ENCODE data around the gene MRTFB.

The MRTFB gene

GRCh38 chr16:14087590-14088154 lies 16.6 kb downstream of the MRTFB start:
- no peak overlapping the region for H3K27ac ChIP-seq (ENCODE audit: low read length)
- TF ChIP-seq EZH2 (optimal IDR thresholded peaks at IDR 0.05; ENCODE audit: low read depth, low read length) (no peak), CTCF (IDR thresholded peaks at IDR 0.05; ENCODE audit: low read length) (no peak), EZH2phosphoT487 (IDR thresholded peaks at IDR 0.05; ENCODE audit: low read length) (no peak)
- H3F3A ChIP-seq (ENCODE audit: insufficient read depth, low read length), result no peaks in the 10 kb centered on the region
- no peak overlapping the region for H2AFZ ChIP-seq (ENCODE audit: low read length)
- no peaks in the 10 kb centered on the region for H3K4me1 ChIP-seq (ENCODE audit: low read length)
- H3K9ac ChIP-seq (ENCODE audit: low read length), result no peak overlapping the region
- no peak overlapping the region for H3K4me3 ChIP-seq (ENCODE audit: low read length)
- no peaks in the 10 kb centered on the region for H3K27me3 ChIP-seq (replicated peaks; ENCODE audit: insufficient read depth, low read length)
- H3K36me3 ChIP-seq (replicated peaks; ENCODE audit: insufficient read depth, low read length), result no peaks in the 10 kb centered on the region
- no peak for DNase-seq
- H4K20me1 ChIP-seq (ENCODE audit: insufficient read depth, low read length), result no peaks in the 10 kb centered on the region
- H3K4me2 ChIP-seq (ENCODE audit: low read depth, low read length), result no peak overlapping the region
- H3K9me3 ChIP-seq (replicated peaks; ENCODE audit: insufficient read depth, low read length), result no peaks in the 10 kb centered on the region
- H3K79me2 ChIP-seq (ENCODE audit: low read length), result no peaks in the 10 kb centered on the region
- H3K9me2 ChIP-seq (replicated peaks; ENCODE audit: insufficient read depth, low read length), result no peaks in the 10 kb centered on the region

GRCh38 chr16:14088155-14088753 lies 17.1 kb downstream of the MRTFB start:
- DNase-seq, result no peak
- no peak overlapping the region for H2AFZ ChIP-seq (ENCODE audit: low read length)
- no peaks in the 10 kb centered on the region for H3K27me3 ChIP-seq (replicated peaks; ENCODE audit: insufficient read depth, low read length)
- TF ChIP-seq CTCF (IDR thresholded peaks at IDR 0.05; ENCODE audit: low read length) (no peak), EZH2phosphoT487 (IDR thresholded peaks at IDR 0.05; ENCODE audit: low read length) (no peak), EZH2 (optimal IDR thresholded peaks at IDR 0.05; ENCODE audit: low read depth, low read length) (no peak)
- no peaks in the 10 kb centered on the region for H3K9me3 ChIP-seq (replicated peaks; ENCODE audit: insufficient read depth, low read length)
- no peaks in the 10 kb centered on the region for H4K20me1 ChIP-seq (ENCODE audit: insufficient read depth, low read length)
- H3K4me3 ChIP-seq (ENCODE audit: low read length), result no peak overlapping the region
- no peak overlapping the region for H3K27ac ChIP-seq (ENCODE audit: low read length)
- no peaks in the 10 kb centered on the region for H3F3A ChIP-seq (ENCODE audit: insufficient read depth, low read length)
- H3K79me2 ChIP-seq (ENCODE audit: low read length), result no peaks in the 10 kb centered on the region
- no peak overlapping the region for H3K4me2 ChIP-seq (ENCODE audit: low read depth, low read length)
- H3K4me1 ChIP-seq (ENCODE audit: low read length), result no peaks in the 10 kb centered on the region
- H3K9me2 ChIP-seq (replicated peaks; ENCODE audit: insufficient read depth, low read length), result no peaks in the 10 kb centered on the region
- no peak overlapping the region for H3K9ac ChIP-seq (ENCODE audit: low read length)
- no peaks in the 10 kb centered on the region for H3K36me3 ChIP-seq (replicated peaks; ENCODE audit: insufficient read depth, low read length)

- Histone ChIP-seq H4K20me1 (ENCODE audit: insufficient read depth, low read length) (no peaks in the 10 kb centered on the region), H2AFZ (ENCODE audit: low read length) (no peak overlapping the region), H3K9me3 (replicated peaks; ENCODE audit: insufficient read depth, low read length) (no peaks in the 10 kb centered on the region), H3K9me2 (replicated peaks; ENCODE audit: insufficient read depth, low read length) (no peaks in the 10 kb centered on the region), H3K4me1 (ENCODE audit: low read length) (no peaks in the 10 kb centered on the region), H3K4me2 (ENCODE audit: low read depth, low read length) (no peak overlapping the region), H3K4me3 (ENCODE audit: low read length) (no peak overlapping the region), H3K27ac (ENCODE audit: low read length) (no peak overlapping the region), H3K36me3 (replicated peaks; ENCODE audit: insufficient read depth, low read length) (no peaks in the 10 kb centered on the region), H3K9ac (ENCODE audit: low read length) (no peak overlapping the region), H3F3A (ENCODE audit: insufficient read depth, low read length) (no peaks in the 10 kb centered on the region), H3K79me2 (ENCODE audit: low read length) (no peaks in the 10 kb centered on the region), H3K27me3 (replicated peaks; ENCODE audit: insufficient read depth, low read length) (no peaks in the 10 kb centered on the region)
- TF ChIP-seq EZH2phosphoT487 (IDR thresholded peaks at IDR 0.05; ENCODE audit: low read length) (no peak), CTCF (IDR thresholded peaks at IDR 0.05; ENCODE audit: low read length) (no peak), EZH2 (optimal IDR thresholded peaks at IDR 0.05; ENCODE audit: low read depth, low read length) (no peak)
- no peak for DNase-seq
Measured at GRCh38 chr16:14089283-14089823, 18.2 kb downstream of the MRTFB start.
